Lower leg skin (tissue), 4 donors: Measurements from ENCODE around the gene WDR87. TPM values are rescaled to one million over a fixed set of nuclear protein-coding genes. Genes with fewer than 3 reads are reported as not detected.

Experiments
- DNase-seq, 2 donors: peaks; one replicate each; pipeline ENCODE4 v3.0.0-alpha.2; 2019; ENCODE audit warnings: low spot score in 2 of 2
- H3K4me3 ChIP-seq: fragments of 200-600 bp; sonication (generic); 2 replicates; pipeline ENCODE4 v1.5.1; 2017; ENCODE audit warnings: mild to moderate bottlenecking, low read depth; ENCODE audit not compliant: poor library complexity, severe bottlenecking
- CTCF ChIP-seq, 3 donors: fragments of 450-650 bp; IDR thresholded peaks; one replicate each; pipeline ENCODE4 v1.5.1; 2016; ENCODE audit warnings: antibody characterized with exemption in 3 of 3, mild to moderate bottlenecking in 3 of 3, moderate library complexity in 2 of 3
- POLR2A ChIP-seq, 2 donors: fragments of 450-650 bp; IDR thresholded peaks; one replicate each; pipeline ENCODE4 v1.6.1; 2016 to 2017; ENCODE audit warnings: antibody characterized with exemption in 2 of 2, mild to moderate bottlenecking in 1 of 2, moderate library complexity in 1 of 2
- WGBS, 2 donors: methylation state at CpG; one replicate each; pipeline ENCODE4 v1.1.5; 2018; 5-methylcytosine and 5-hydroxymethylcytosine counted together
- intact Hi-C: fragments of 100-400 bp; cut with DNase I; formaldehyde crosslinking; loops from one replicate; pipeline ENCODE4 v1.15.0; 2023; ENCODE audit warnings: low total_unique reads
- total RNA-seq, 4 donors: library from RNA; depleted of rRNA; stranded (reverse); fragments of >200 nt; gene quantifications; one replicate each; pipeline ENCODE4 v1.1.0, GENCODE V29; 2016

WDR87 gene
- total RNA-seq, 4 donors from 2014 or later = not detected

GRCh38 chr19:37886571-37886970 is 19.8 kb downstream of the WDR87 start:
- no peak for DNase-seq
- TF ChIP-seq CTCF (IDR thresholded peaks at IDR 0.05) (no peak), POLR2A (IDR thresholded peaks at IDR 0.05) (no peak)
- intact Hi-C loops = no loop called here
- no peak overlapping the region for H3K4me3 ChIP-seq
- WGBS, 2 donors = 76 to 83% methylated on average over 1 of the region's 1 CpG

- 86 to 100% methylated on average over 1 of the region's 1 CpG for WGBS, 2 donors
- TF ChIP-seq POLR2A (IDR thresholded peaks at IDR 0.05) = no peak
- no peak overlapping the region for H3K4me3 ChIP-seq
- intact Hi-C loops = no loop called here
- DNase-seq = no peak
Measured at GRCh38 chr19:37885392-37885791, 21.0 kb downstream of the WDR87 start.

GRCh38 chr19:37877147-37877546 is 29.2 kb downstream of the WDR87 start:
- intact Hi-C loops = no loop called here
- DNase-seq = no peak
- WGBS, 2 donors = 83 to 91% methylated on average over 3 of the region's 3 CpGs
- H3K4me3 ChIP-seq = no peak overlapping the region
- TF ChIP-seq POLR2A (IDR thresholded peaks at IDR 0.05) = no peak
- TF ChIP-seq CTCF (IDR thresholded peaks at IDR 0.05) = no peak

- no peak for TF ChIP-seq POLR2A (IDR thresholded peaks at IDR 0.05)
- 32% methylated on average over 2 of the region's 2 CpGs for WGBS, 2 donors
- DNase-seq = no peak
- H3K4me3 ChIP-seq = no peak overlapping the region
- intact Hi-C loops = no loop called here
Measured at GRCh38 chr19:37876032-37876431, 30.4 kb downstream of the WDR87 start.

- H3K4me3 ChIP-seq = no peak overlapping the region
- intact Hi-C loops = no loop called here
- TF ChIP-seq CTCF (IDR thresholded peaks at IDR 0.05) (no peak), POLR2A (IDR thresholded peaks at IDR 0.05) (no peak)
- WGBS, 2 donors = 29 to 55% methylated on average over 3 of the region's 3 CpGs
- DNase-seq = no peak
Measured at GRCh38 chr19:37874784-37875183, 31.6 kb downstream of the WDR87 start.

GRCh38 chr19:37872383-37872782 is 34.0 kb downstream of the WDR87 start:
- TF ChIP-seq POLR2A (IDR thresholded peaks at IDR 0.05) (no peak), CTCF (IDR thresholded peaks at IDR 0.05) (no peak)
- 79 to 80% methylated on average over 5 of the region's 5 CpGs for WGBS, 2 donors
- intact Hi-C loops = no loop called here
- no peak for DNase-seq
- H3K4me3 ChIP-seq = no peak overlapping the region

DNA sequence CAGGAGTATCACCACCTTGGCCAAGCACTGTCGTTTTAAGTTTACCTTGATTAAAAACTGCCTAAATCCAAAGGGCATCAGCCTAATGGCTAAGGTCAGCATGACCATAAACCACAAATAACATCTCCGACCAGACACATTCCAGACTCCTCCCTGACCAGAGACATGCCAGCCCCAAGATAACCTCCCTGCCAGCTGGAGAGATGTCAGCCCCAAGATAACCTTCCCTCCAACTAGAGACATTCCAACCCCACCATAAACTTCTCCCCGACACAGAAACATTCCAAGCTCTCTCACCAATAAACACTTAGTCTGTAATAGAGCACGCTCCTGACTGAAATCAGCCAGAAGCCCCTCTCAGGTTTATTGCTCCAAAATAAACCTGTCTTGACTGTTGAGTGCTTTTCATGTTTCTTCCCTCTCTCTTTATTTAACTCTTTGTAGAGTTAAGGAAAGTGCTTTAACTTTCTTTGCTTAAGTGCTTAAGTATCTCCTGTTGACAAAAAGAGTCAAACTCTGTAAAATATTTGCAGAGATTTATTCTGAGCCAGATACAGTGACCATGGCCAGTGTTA is 36.5 kb downstream of the WDR87 start:
- H3K4me3 ChIP-seq = no peak overlapping the region
- intact Hi-C loops = no loop called here
- TF ChIP-seq CTCF (IDR thresholded peaks at IDR 0.05) = no peak
- no peak for TF ChIP-seq POLR2A (IDR thresholded peaks at IDR 0.05)
- WGBS, 2 donors = 45 to 57% methylated on average over 4 of the region's 4 CpGs
- DNase-seq = no peak
